HL-60 (cell line): ENCODE data around the gene DOCK2.
A peak's percentile ranks its signal among the peaks of the same experiment; 100 is the strongest.
"Not testable (repeated sequence)": the region's sequence is repeated elsewhere in the genome, so short reads cannot be mapped to it uniquely, and the experiment has no call there.

Source experiments
- DNase-seq, 2 experiments: peaks; one replicate each; pipeline ENCODE4 v3.0.0-alpha.2; 2010 to 2020; ENCODE audit warnings: low read depth in 1 of 2, low spot score in 1 of 2
- H3K27ac ChIP-seq: fragments of 250-450 bp; sonication (Bioruptor Pico); replicated peaks from 2 replicates; pipeline ENCODE4 v1.5.1; 2020; ENCODE audit warnings: mild to moderate bottlenecking, moderate library complexity
- H3K27me3 ChIP-seq: fragments of 250-450 bp; sonication (Bioruptor Pico); 2 replicates; pipeline ENCODE4 v1.5.1; 2021; ENCODE audit warnings: mild to moderate bottlenecking, moderate library complexity; ENCODE audit not compliant: insufficient read depth, poor library complexity, severe bottlenecking
- H3K4me3 ChIP-seq: replicated peaks from 2 replicates; pipeline ENCODE4 v1.5.1; 2011; ENCODE audit warnings: mild to moderate bottlenecking, control low read depth, low read length; ENCODE audit not compliant: insufficient read depth
- CTCF ChIP-seq: IDR thresholded peaks from one replicate; pipeline ENCODE4 v1.5.1; 2011; ENCODE audit warnings: low read length, control low read depth, inconsistent platforms; ENCODE audit not compliant: insufficient read depth
- GABPA ChIP-seq: IDR thresholded peaks from 2 replicates; pipeline ENCODE4 v1.6.1; 2012; ENCODE audit warnings: low read depth
- POLR2AphosphoS5 ChIP-seq: IDR thresholded peaks from 2 replicates; pipeline ENCODE4 v1.6.1; 2012; ENCODE audit warnings: low read depth
- SPI1 ChIP-seq: IDR thresholded peaks from 2 replicates; pipeline ENCODE4 v1.6.1; 2012; ENCODE audit warnings: low read depth, mild to moderate bottlenecking, borderline replicate concordance
- TF ChIP-seq, protein P1 (sequence below): IDR thresholded peaks from 2 replicates; pipeline ENCODE4 v1.6.1; 2012; ENCODE audit warnings: low read depth; ENCODE audit not compliant: insufficient replicate concordance

Gene DOCK2

GRCh38 chr5:170092455-170093101, 455.5 kb downstream of the DOCK2 start:
- Histone ChIP-seq H3K27ac (no peak overlapping the region), H3K27me3 (no peaks in the 10 kb centered on the region), H3K4me3 (no peak overlapping the region)
- TF ChIP-seq GABPA = no peak
- TF ChIP-seq POLR2AphosphoS5 = no peak
- no peak for TF ChIP-seq SPI1
- TF ChIP-seq CTCF = no peak
- TF ChIP-seq, protein P1, sequence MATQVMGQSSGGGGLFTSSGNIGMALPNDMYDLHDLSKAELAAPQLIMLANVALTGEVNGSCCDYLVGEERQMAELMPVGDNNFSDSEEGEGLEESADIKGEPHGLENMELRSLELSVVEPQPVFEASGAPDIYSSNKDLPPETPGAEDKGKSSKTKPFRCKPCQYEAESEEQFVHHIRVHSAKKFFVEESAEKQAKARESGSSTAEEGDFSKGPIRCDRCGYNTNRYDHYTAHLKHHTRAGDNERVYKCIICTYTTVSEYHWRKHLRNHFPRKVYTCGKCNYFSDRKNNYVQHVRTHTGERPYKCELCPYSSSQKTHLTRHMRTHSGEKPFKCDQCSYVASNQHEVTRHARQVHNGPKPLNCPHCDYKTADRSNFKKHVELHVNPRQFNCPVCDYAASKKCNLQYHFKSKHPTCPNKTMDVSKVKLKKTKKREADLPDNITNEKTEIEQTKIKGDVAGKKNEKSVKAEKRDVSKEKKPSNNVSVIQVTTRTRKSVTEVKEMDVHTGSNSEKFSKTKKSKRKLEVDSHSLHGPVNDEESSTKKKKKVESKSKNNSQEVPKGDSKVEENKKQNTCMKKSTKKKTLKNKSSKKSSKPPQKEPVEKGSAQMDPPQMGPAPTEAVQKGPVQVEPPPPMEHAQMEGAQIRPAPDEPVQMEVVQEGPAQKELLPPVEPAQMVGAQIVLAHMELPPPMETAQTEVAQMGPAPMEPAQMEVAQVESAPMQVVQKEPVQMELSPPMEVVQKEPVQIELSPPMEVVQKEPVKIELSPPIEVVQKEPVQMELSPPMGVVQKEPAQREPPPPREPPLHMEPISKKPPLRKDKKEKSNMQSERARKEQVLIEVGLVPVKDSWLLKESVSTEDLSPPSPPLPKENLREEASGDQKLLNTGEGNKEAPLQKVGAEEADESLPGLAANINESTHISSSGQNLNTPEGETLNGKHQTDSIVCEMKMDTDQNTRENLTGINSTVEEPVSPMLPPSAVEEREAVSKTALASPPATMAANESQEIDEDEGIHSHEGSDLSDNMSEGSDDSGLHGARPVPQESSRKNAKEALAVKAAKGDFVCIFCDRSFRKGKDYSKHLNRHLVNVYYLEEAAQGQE = no peak
- DNase-seq = no peak

DNA sequence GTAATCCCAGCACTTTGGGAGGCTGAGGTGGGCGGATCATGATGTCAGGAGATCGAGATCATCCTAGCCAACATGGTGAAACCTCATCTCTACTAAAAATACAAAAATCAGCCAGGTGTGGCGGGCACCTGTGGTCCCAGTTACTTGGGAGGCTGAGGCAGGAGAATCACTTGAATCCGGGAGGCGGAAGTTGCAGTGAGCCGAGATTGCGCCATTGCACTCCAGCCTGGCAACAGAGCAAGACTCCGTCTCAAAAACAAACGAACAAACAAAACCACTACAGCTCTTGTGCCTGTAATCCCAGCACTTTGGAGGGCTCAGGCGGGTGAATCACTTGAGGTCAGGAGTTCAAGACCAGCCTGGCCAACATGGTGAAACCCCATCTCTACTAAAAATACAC, 457.3 kb downstream of the DOCK2 start:
- not testable (repeated sequence) for H3K4me3 ChIP-seq, H3K27me3 ChIP-seq, DNase-seq, H3K27ac ChIP-seq

- TF ChIP-seq POLR2AphosphoS5 (no peak), CTCF (no peak), GABPA (no peak), SPI1 (no peak)
- TF ChIP-seq, protein P1 = no peak
- DNase-seq = peak in 1 of 2 experiments; percentile 59
- H3K27ac ChIP-seq = no peak overlapping the region
- no peak overlapping the region for H3K4me3 ChIP-seq
- H3K27me3 ChIP-seq = no peaks in the 10 kb centered on the region
Observed at GRCh38 chr5:170095646-170096045, 458.6 kb downstream of the DOCK2 start.

DNA sequence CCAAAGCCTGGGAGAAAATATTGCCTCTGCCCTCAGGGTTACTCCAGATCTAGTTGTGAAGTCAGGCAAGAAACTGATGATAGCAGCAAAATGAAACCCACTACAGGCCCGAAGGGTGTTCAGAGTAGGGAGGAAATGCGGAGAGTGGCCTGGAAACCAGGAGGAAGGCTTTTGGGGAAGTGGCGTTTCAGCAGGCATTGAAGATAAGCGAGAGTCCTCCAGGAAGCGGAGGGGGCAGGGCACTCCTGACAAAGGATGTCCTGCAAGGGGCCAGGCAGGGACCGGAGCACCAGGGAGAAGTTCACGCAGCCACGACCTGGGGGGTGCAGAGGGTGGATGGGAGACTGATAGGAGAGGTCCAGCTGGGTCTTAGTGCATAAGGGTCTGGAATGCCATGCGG, 460.9 kb downstream of the DOCK2 start:
- TF ChIP-seq CTCF = no peak
- TF ChIP-seq SPI1 = peak; percentile 85
- Histone ChIP-seq H3K4me3 (no peak overlapping the region), H3K27me3 (no peaks in the 10 kb centered on the region), H3K27ac (no peak overlapping the region)
- DNase-seq = peak in 1 of 2 experiments; percentile 51
